ENCODE data around the gene RNMT. TPM values are rescaled to one million over a fixed set of nuclear protein-coding genes. Genes with fewer than 3 reads are reported as not detected.

The RNMT gene
- polyA plus RNA-seq, 3 donors, result 12.9 to 36.4 (median 32.6) TPM

DNA sequence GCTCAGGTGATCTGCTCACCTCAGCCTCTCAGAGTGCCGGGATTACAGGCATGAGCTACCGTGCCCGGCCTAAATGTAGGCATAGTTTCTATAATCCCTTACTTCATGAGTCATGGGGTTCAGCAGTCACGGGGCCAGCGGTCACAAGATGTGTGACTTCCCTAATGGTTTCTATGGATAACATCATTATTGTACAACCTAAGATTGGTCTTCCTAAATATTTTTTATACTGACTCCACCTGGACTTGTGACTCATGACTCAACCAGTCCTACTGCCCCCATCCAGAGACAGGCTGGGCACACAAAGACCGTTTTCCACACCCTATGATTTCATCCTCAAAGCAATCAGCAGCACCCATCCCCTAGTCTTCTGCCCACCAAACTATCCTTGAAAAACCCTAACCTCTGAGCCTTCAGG, 16.1 kb upstream of the RNMT start:
- TF ChIP-seq, protein P1, sequence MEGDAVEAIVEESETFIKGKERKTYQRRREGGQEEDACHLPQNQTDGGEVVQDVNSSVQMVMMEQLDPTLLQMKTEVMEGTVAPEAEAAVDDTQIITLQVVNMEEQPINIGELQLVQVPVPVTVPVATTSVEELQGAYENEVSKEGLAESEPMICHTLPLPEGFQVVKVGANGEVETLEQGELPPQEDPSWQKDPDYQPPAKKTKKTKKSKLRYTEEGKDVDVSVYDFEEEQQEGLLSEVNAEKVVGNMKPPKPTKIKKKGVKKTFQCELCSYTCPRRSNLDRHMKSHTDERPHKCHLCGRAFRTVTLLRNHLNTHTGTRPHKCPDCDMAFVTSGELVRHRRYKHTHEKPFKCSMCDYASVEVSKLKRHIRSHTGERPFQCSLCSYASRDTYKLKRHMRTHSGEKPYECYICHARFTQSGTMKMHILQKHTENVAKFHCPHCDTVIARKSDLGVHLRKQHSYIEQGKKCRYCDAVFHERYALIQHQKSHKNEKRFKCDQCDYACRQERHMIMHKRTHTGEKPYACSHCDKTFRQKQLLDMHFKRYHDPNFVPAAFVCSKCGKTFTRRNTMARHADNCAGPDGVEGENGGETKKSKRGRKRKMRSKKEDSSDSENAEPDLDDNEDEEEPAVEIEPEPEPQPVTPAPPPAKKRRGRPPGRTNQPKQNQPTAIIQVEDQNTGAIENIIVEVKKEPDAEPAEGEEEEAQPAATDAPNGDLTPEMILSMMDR (IDR thresholded peaks at IDR 0.05), result no peak
- H3K27ac ChIP-seq (ENCODE audit: low read depth in 1 of 2, low read length in 2 of 2), result no peak overlapping the region
- no peak overlapping the region for H2AFZ ChIP-seq (ENCODE audit: insufficient read depth, low read depth, low read length, poor library complexity, severe bottlenecking)
- intact Hi-C loops (cut with micrococcal nuclease), result loop anchor here in 1 of 2 donors (10.0 kb wide), 1 partner anchor 166 kb away; no protein-coding TSS in a partner anchor
- H3K9me3 Mint-ChIP-seq, result peaks cover 12 to 23% (median 14%) of the 10 kb centered on the region in 7 donors
- H3K27me3 Mint-ChIP-seq (ENCODE audit: low read depth in 3 of 3), result peaks cover 0 to 1% (median 0%) of the 10 kb centered on the region in 3 donors
- H3K27ac Mint-ChIP-seq, result no peak overlapping the region
- H3K36me3 ChIP-seq (replicated peaks in 1 of 2; ENCODE audit: control insufficient read depth in 1 of 2, insufficient read depth in 2 of 2, low read length in 2 of 2), result peaks cover 0 to 10% of the 10 kb centered on the region in 2 donors
- peaks cover 2 to 11% of the 10 kb centered on the region in 2 donors for H3K9me3 ChIP-seq (replicated peaks in 1 of 2; ENCODE audit: control insufficient read depth in 1 of 2, insufficient read depth in 1 of 2, low read length in 2 of 2)
- peaks cover 42% of the 10 kb centered on the region for H3K79me2 ChIP-seq (ENCODE audit: insufficient read depth, low read length)
- H3K4me2 ChIP-seq (replicated peaks; ENCODE audit: extremely low read depth, low read length, poor library complexity, severe bottlenecking), result no peak overlapping the region
- H3K36me3 Mint-ChIP-seq, result peaks cover 4 to 14% of the 10 kb centered on the region in 2 donors
- H3K4me1 Mint-ChIP-seq, result peaks cover 1% of the 10 kb centered on the region
- no peaks in the 10 kb centered on the region for H3K4me1 ChIP-seq (ENCODE audit: control insufficient read depth in 1 of 2, insufficient read depth in 2 of 2, low read length in 2 of 2)
- no peak for DNase-seq
- no peak overlapping the region for H3K9ac ChIP-seq (ENCODE audit: insufficient read depth, low read length, poor library complexity, severe bottlenecking)
- no peaks in the 10 kb centered on the region for H4K20me1 ChIP-seq (ENCODE audit: insufficient read depth, low read length)
- WGBS (ENCODE audit: insufficient coverage), result 100% methylated on average over 1 of the region's 6 CpGs
- H3K4me3 Mint-ChIP-seq, result no peak overlapping the region
- H3K4me3 ChIP-seq (replicated peaks in 1 of 3; ENCODE audit: low read depth in 2 of 3, low read length in 3 of 3), result no peak overlapping the region
- no peaks in the 10 kb centered on the region for H3K27me3 ChIP-seq (ENCODE audit: control insufficient read depth in 2 of 2, insufficient read depth in 2 of 2, low read length in 2 of 2)

DNA sequence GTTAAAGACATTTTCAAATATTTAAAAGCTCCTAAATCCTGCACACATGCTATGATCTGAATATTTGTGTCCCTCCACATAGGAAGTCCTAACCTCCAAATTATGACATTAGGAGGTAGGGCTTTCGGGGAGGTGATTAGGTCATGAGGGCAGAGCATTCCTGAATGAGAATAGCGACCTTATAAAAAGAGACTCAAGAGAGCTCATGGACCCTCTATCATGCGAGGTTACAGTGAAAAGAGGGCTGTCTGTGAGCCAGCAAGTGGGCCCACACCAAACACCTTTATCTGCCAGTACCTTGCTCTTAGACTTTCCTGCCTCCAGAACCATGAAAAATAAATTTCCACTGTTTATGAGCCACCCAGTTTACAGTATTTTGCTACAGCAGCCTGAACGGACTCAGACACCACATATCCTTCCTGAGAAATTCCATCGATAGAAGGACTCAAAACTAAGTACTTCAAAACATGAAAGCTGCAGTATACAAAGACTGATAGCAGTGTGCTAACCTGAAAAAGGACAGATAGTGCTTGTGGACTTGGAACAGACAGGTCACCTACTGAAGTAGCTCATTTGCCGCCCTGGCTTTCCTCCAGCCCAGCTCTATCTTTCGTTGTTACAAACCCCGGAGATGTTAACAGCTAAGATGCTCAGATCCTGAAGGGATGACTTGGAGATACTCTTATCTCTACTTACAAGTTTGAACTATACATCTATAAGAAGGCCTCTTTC, 13.9 kb upstream of the RNMT start:
- Mint-ChIP-seq H3K27ac (no peak overlapping the region), H3K4me1 (peaks cover 3% of the 10 kb centered on the region), H3K4me3 (no peak overlapping the region), H3K36me3 (peaks cover 4 to 7% of the 10 kb centered on the region in 2 donors), H3K9me3 (peaks cover 8 to 19% (median 11%) of the 10 kb centered on the region in 7 donors), H3K27me3 (ENCODE audit: low read depth in 3 of 3) (peaks cover 0 to 1% (median 0%) of the 10 kb centered on the region in 3 donors)
- no peak overlapping the region for H3K4me3 ChIP-seq (replicated peaks in 1 of 3; ENCODE audit: low read depth in 2 of 3, low read length in 3 of 3)
- no peaks in the 10 kb centered on the region for H3K27me3 ChIP-seq (ENCODE audit: control insufficient read depth in 2 of 2, insufficient read depth in 2 of 2, low read length in 2 of 2)
- H4K20me1 ChIP-seq (ENCODE audit: insufficient read depth, low read length), result no peaks in the 10 kb centered on the region
- no peak overlapping the region for H3K27ac ChIP-seq (ENCODE audit: low read depth in 1 of 2, low read length in 2 of 2)
- H3K9ac ChIP-seq (ENCODE audit: insufficient read depth, low read length, poor library complexity, severe bottlenecking), result no peak overlapping the region
- DNase-seq, result no peak
- intact Hi-C loops (cut with micrococcal nuclease), result loop anchor here in 1 of 2 donors (10.0 kb wide), 1 partner anchor 168 kb away; no protein-coding TSS in a partner anchor
- H3K9me3 ChIP-seq (replicated peaks in 1 of 2; ENCODE audit: control insufficient read depth in 1 of 2, insufficient read depth in 1 of 2, low read length in 2 of 2), result peaks cover 0 to 5% of the 10 kb centered on the region in 2 donors
- TF ChIP-seq, protein P1 (IDR thresholded peaks at IDR 0.05), result no peak
- H3K4me2 ChIP-seq (replicated peaks; ENCODE audit: extremely low read depth, low read length, poor library complexity, severe bottlenecking), result no peak overlapping the region
- no peak overlapping the region for H2AFZ ChIP-seq (ENCODE audit: insufficient read depth, low read depth, low read length, poor library complexity, severe bottlenecking)
- no peaks in the 10 kb centered on the region for H3K36me3 ChIP-seq (replicated peaks in 1 of 2; ENCODE audit: control insufficient read depth in 1 of 2, insufficient read depth in 2 of 2, low read length in 2 of 2)
- no peaks in the 10 kb centered on the region for H3K4me1 ChIP-seq (ENCODE audit: control insufficient read depth in 1 of 2, insufficient read depth in 2 of 2, low read length in 2 of 2)
- 93% methylated on average over 3 of the region's 8 CpGs for WGBS (ENCODE audit: insufficient coverage)
- H3K79me2 ChIP-seq (ENCODE audit: insufficient read depth, low read length), result peaks cover 45% of the 10 kb centered on the region

Measured in CD14-positive monocyte (primary cell).